ENCODE measurements around the gene NRGN.

Gene NRGN

DNA sequence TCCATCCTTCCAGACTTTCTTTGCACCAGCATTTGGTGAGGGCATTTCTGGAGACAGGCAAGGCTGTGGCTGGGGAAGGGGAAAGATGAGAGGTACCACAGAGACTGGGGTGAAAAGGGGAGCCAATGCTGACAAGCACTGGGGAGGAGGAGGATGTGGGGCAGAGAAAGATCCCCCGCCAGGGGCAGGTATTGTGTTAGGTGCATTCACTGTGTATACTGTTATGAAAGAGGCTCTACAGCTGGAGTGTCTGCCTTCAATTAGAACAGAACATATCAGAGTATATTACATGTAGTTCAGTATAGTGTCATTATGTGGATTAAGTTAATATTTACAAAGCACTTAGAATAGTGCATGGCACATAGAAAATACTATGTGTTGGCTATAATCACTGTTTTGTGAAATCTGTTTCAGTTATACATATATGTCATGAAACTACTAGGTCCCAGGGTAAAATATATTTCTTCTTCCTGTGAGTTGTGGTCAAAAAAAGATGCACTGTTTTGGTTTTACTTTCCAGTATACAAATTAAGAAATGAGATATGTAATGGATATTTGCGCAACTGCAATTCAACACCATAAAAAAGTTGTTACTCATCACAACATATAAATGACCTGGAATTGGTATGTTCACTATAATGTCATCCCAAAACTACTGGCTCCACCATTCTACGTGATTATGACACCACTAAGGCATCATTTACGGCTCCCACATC is 52.0 kb downstream of the NRGN start:
- no peak for DNase-seq (ENCODE audit: low spot score)

DNA sequence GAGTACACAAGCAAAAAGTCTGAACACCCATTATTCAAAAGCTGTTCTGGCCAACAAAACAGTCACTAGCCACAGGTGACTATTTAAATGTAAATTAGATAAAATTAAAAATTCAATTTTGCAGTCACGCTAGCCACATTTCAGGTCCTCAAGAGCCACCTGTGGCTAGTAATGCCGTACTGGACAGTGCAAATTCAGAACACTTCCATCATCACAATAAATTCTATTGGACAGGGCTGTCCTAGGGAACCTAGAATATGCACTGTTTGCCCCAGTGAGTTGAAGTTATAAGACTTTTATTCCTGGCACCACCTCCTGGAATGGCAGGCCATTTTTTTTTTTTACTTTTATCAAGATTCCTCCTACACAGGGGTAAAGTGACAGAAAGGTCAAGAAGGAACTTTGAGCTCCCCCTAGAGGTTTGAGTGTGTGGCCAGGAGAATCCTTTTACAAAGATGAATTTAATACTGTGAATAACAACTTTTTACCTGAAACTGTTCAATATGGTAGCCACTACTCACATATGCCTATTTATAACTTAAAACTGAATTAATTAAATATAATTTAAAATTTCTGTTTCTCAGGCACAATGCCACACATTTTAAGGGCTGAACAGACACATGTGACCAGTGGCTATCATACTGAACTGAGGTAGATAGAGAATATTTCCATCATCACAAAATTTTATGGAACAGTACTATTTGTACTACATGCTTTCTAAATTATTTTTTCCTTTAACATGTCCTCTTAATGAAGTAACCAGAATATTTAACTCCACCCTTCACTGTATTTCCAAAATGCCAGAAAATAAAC is 53.9 kb downstream of the NRGN start:
- peak; percentile 58 for DNase-seq (ENCODE audit: low spot score)

DNA sequence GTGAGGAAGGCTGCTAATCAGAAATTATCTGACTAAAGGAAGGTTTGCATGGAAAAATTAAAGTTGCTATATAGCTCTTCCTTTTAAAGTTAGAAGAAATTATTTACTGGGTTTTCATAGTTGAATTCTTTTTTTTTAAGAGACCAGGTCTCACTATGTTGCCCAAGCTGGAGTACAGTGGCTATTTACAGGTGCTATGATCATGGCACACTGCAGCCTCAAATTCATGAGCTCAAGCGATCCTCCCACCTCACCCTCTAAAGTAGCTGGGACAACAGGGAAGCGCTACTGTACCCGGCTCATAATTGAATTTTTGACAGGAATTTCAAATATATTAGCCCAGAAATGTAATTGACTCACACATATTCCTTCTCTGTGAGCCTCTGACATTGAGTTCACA is 56.6 kb downstream of the NRGN start:
- no peak for DNase-seq (ENCODE audit: low spot score)
